K562 (cell line): ENCODE results near the gene COL5A1.

Source experiments
- ASH1L ChIP-seq: fragments of 450-650 bp; IDR thresholded peaks from 2 replicates; pipeline ENCODE4 v1.6.1; 2018; ENCODE audit warnings: borderline replicate concordance, mild to moderate bottlenecking, low read depth; ENCODE audit not compliant: partially characterized antibody
- BHLHE40 ChIP-seq: IDR thresholded peaks from 2 replicates; pipeline ENCODE4 v1.6.1; 2011; ENCODE audit warnings: low read length, improper control_type of control experiment
- CTCF ChIP-seq, 3 experiments: IDR thresholded peaks in 2 of 3; conservative IDR thresholded peaks in 1 of 3; 2 replicates each; pipeline ENCODE4 v1.5.1; 2011 to 2012; ENCODE audit warnings: low read length in 3 of 3, mild to moderate bottlenecking in 3 of 3, control low read depth in 2 of 3, improper control_type of control experiment in 1 of 3, inconsistent platforms in 1 of 3, low read depth in 1 of 3, mixed read lengths in 1 of 3, moderate library complexity in 1 of 3; ENCODE audit not compliant: insufficient read depth in 2 of 3
- EZH2 ChIP-seq: IDR thresholded peaks from 2 replicates; pipeline ENCODE4 v1.6.1; 2012; ENCODE audit warnings: low read depth, mild to moderate bottlenecking, inconsistent platforms, low read length, borderline replicate concordance
- FOSL1 ChIP-seq: fragments of 200-800 bp; sonication (Bioruptor generic); conservative IDR thresholded peaks from 2 replicates; pipeline ENCODE4 v1.6.1; 2016; ENCODE audit warnings: missing genetic modification characterization, missing compliant biosample characterization
- MAFK ChIP-seq: IDR thresholded peaks from 2 replicates; pipeline ENCODE4 v1.6.1; 2011; ENCODE audit warnings: low read length, improper control_type of control experiment
- POLR2A ChIP-seq: fragments of 450-650 bp; conservative IDR thresholded peaks from 2 replicates; pipeline ENCODE4 v1.6.1; 2016
- SMAD4 ChIP-seq: fragments of 250-450 bp; sonication (Bioruptor Pico); conservative IDR thresholded peaks from 2 replicates; pipeline ENCODE4 v1.8.0; 2021; ENCODE audit warnings: inconsistent platforms, mild to moderate bottlenecking, moderate library complexity
- ZNF324 ChIP-seq: fragments of 250-450 bp; sonication (Bioruptor Pico); IDR thresholded peaks from 2 replicates; pipeline ENCODE4 v1.4.0; 2020; ENCODE audit warnings: mild to moderate bottlenecking
- TF ChIP-seq, protein P1 (sequence below): fragments of 450-650 bp; IDR thresholded peaks from 2 replicates; pipeline ENCODE4 v1.6.1; 2016; ENCODE audit warnings: low read depth

GRCh38 chr9:134636149-134636507 is 5.5 kb upstream of the COL5A1 start:
- TF ChIP-seq MAFK = no peak
- TF ChIP-seq, protein P1, sequence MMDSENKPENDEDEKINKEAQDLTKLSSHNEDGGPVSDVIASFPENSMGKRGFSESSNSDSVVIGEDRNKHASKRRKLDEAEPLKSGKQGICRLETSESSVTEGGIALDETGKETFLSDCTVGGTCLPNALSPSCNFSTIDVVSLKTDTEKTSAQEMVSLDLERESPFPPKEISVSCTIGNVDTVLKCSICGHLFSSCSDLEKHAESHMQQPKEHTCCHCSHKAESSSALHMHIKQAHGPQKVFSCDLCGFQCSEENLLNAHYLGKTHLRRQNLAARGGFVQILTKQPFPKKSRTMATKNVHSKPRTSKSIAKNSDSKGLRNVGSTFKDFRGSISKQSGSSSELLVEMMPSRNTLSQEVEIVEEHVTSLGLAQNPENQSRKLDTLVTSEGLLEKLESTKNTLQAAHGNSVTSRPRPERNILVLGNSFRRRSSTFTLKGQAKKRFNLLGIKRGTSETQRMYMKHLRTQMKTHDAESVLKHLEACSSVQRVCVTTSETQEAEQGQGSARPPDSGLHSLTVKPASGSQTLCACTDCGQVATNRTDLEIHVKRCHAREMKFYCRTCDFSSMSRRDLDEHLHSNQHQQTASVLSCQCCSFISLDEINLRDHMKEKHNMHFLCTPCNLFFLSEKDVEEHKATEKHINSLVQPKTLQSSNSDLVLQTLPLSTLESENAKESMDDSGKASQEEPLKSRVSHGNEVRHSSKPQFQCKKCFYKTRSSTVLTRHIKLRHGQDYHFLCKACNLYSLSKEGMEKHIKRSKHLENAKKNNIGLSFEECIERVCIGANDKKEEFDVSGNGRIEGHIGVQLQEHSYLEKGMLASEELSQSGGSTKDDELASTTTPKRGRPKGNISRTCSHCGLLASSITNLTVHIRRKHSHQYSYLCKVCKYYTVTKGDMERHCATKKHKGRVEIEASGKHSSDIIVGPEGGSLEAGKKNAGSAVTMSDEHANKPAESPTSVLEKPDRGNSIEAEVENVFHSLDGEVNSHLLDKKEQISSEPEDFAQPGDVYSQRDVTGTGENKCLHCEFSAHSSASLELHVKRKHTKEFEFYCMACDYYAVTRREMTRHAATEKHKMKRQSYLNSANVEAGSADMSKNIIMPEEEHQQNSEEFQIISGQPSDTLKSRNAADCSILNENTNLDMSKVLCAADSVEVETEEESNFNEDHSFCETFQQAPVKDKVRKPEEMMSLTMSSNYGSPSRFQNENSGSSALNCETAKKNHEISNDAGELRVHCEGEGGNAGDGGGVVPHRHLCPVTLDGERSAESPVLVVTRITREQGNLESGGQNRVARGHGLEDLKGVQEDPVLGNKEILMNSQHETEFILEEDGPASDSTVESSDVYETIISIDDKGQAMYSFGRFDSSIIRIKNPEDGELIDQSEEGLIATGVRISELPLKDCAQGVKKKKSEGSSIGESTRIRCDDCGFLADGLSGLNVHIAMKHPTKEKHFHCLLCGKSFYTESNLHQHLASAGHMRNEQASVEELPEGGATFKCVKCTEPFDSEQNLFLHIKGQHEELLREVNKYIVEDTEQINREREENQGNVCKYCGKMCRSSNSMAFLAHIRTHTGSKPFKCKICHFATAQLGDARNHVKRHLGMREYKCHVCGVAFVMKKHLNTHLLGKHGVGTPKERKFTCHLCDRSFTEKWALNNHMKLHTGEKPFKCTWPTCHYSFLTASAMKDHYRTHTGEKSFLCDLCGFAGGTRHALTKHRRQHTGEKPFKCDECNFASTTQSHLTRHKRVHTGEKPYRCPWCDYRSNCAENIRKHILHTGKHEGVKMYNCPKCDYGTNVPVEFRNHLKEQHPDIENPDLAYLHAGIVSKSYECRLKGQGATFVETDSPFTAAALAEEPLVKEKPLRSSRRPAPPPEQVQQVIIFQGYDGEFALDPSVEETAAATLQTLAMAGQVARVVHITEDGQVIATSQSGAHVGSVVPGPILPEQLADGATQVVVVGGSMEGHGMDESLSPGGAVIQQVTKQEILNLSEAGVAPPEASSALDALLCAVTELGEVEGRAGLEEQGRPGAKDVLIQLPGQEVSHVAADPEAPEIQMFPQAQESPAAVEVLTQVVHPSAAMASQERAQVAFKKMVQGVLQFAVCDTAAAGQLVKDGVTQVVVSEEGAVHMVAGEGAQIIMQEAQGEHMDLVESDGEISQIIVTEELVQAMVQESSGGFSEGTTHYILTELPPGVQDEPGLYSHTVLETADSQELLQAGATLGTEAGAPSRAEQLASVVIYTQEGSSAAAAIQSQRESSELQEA = no peak
- no peak for TF ChIP-seq CTCF (IDR thresholded peaks at IDR 0.05 in 2 of 3, conservative IDR thresholded peaks at IDR 0.05 in 1 of 3; ENCODE audit: insufficient read depth in 2 of 3, low read depth in 1 of 3, low read length in 3 of 3)
- no peak for TF ChIP-seq BHLHE40
- TF ChIP-seq ZNF324 (CRISPR knock-in tag) = no peak
- no peak for TF ChIP-seq FOSL1 (tag)
- no peak for TF ChIP-seq POLR2A
- no peak for TF ChIP-seq ASH1L
- TF ChIP-seq SMAD4 (CRISPR knock-in tag) = no peak
- TF ChIP-seq EZH2 = no peak
